Measurements from ENCODE around the gene EMC10.
"Not testable (repeated sequence)": the region's sequence is repeated elsewhere in the genome, so short reads cannot be mapped to it uniquely, and the experiment has no call there.

Gene EMC10

GRCh38 chr19:50516964-50517703 is 40.8 kb downstream of the EMC10 start:
- in situ Hi-C loops (cut with HindIII; ENCODE audit: low sequenced_read_pairs) = no loop called here
- DNase-seq (ENCODE audit: low read depth) = no peak
- TF ChIP-seq CTCF (IDR thresholded peaks at IDR 0.05; ENCODE audit: low read depth, low read length, missing control alignments) = no peak
- H3K4me3 ChIP-seq (ENCODE audit: low read depth, low read length) = no peak overlapping the region

GRCh38 chr19:50517704-50518075 is 41.4 kb downstream of the EMC10 start:
- in situ Hi-C loops (cut with HindIII; ENCODE audit: low sequenced_read_pairs) = no loop called here
- no peak for TF ChIP-seq CTCF (IDR thresholded peaks at IDR 0.05; ENCODE audit: low read depth, low read length, missing control alignments)

GRCh38 chr19:50518091-50519005 is 42.0 kb downstream of the EMC10 start:
- no peak for TF ChIP-seq CTCF (IDR thresholded peaks at IDR 0.05; ENCODE audit: low read depth, low read length, missing control alignments)
- no peak overlapping the region for H3K4me3 ChIP-seq (ENCODE audit: low read depth, low read length)
- in situ Hi-C loops (cut with HindIII; ENCODE audit: low sequenced_read_pairs) = no loop called here
- DNase-seq (ENCODE audit: low read depth) = no peak

More at GRCh38 chr19:50517704-50518075, 41.4 kb downstream of the EMC10 start:
- no peak for DNase-seq (ENCODE audit: low read depth)
- H3K4me3 ChIP-seq (ENCODE audit: low read depth, low read length) = no peak overlapping the region

- in situ Hi-C loops (cut with HindIII; ENCODE audit: low sequenced_read_pairs) = no loop called here
- no peak overlapping the region for H3K4me3 ChIP-seq (ENCODE audit: low read depth, low read length)
- no peak for TF ChIP-seq CTCF (IDR thresholded peaks at IDR 0.05; ENCODE audit: low read depth, low read length, missing control alignments)
Measured at GRCh38 chr19:50519006-50519575, 42.8 kb downstream of the EMC10 start.

GRCh38 chr19:50520822-50521465 is 44.6 kb downstream of the EMC10 start:
- no peak overlapping the region for H3K4me3 ChIP-seq (ENCODE audit: low read depth, low read length)
- no peak for TF ChIP-seq CTCF (IDR thresholded peaks at IDR 0.05; ENCODE audit: low read depth, low read length, missing control alignments)
- in situ Hi-C loops (cut with HindIII; ENCODE audit: low sequenced_read_pairs) = no loop called here
- no peak for DNase-seq (ENCODE audit: low read depth)

More at GRCh38 chr19:50519006-50519575, 42.8 kb downstream of the EMC10 start:
- no peak for DNase-seq (ENCODE audit: low read depth)

- DNase-seq (ENCODE audit: low read depth) = no peak
- TF ChIP-seq CTCF (IDR thresholded peaks at IDR 0.05; ENCODE audit: low read depth, low read length, missing control alignments) = no peak
- in situ Hi-C loops (cut with HindIII; ENCODE audit: low sequenced_read_pairs) = no loop called here
Measured at GRCh38 chr19:50522881-50523280, 46.6 kb downstream of the EMC10 start.

GRCh38 chr19:50528052-50528451 is 51.7 kb downstream of the EMC10 start:
- H3K4me3 ChIP-seq (ENCODE audit: low read depth, low read length) = not testable (repeated sequence)

More at GRCh38 chr19:50522881-50523280, 46.6 kb downstream of the EMC10 start:
- no peak overlapping the region for H3K4me3 ChIP-seq (ENCODE audit: low read depth, low read length)

More at GRCh38 chr19:50528052-50528451, 51.7 kb downstream of the EMC10 start:
- DNase-seq (ENCODE audit: low read depth); in situ Hi-C loops (cut with HindIII; ENCODE audit: low sequenced_read_pairs): not testable (repeated sequence)
